Esophagus (tissue), 2 donors: ENCODE measurements around the gene SYNGR3. TPM values are rescaled to one million over a fixed set of nuclear protein-coding genes. Genes with fewer than 3 reads are reported as not detected.
"Not testable (repeated sequence)": the region's sequence is repeated elsewhere in the genome, so short reads cannot be mapped to it uniquely, and the experiment has no call there.

Experiments used
- H3K27ac ChIP-seq, 2 donors: one replicate each; pipeline ENCODE4 v1.5.1; 2013; ENCODE audit warnings: low read depth in 2 of 2, mild to moderate bottlenecking in 2 of 2, inconsistent platforms in 1 of 2, low read length in 1 of 2, moderate library complexity in 1 of 2
- H3K27me3 ChIP-seq, 2 donors: one replicate each; pipeline ENCODE4 v1.6.1; 2013; ENCODE audit warnings: low read length in 2 of 2, control low read depth in 1 of 2, mild to moderate bottlenecking in 1 of 2; ENCODE audit not compliant: insufficient read depth in 2 of 2, control insufficient read depth in 1 of 2
- H3K36me3 ChIP-seq, 2 donors: one replicate each; pipeline ENCODE4 v1.6.1; 2013; ENCODE audit warnings: low read length in 1 of 2; ENCODE audit not compliant: control insufficient read depth in 2 of 2, insufficient read depth in 2 of 2
- H3K4me1 ChIP-seq, 2 donors: one replicate each; pipeline ENCODE4 v1.6.1; 2013; ENCODE audit warnings: low read length in 1 of 2; ENCODE audit not compliant: control insufficient read depth in 2 of 2, insufficient read depth in 2 of 2
- H3K4me3 ChIP-seq, 2 donors: one replicate each; pipeline ENCODE4 v1.5.1; 2013; ENCODE audit warnings: low read length in 2 of 2, mild to moderate bottlenecking in 2 of 2, low read depth in 1 of 2, moderate library complexity in 1 of 2
- H3K9me3 ChIP-seq, 2 donors: one replicate each; pipeline ENCODE4 v1.6.1; 2013; ENCODE audit warnings: mild to moderate bottlenecking in 2 of 2, low read depth in 1 of 2, low read length in 1 of 2, moderate library complexity in 1 of 2; ENCODE audit not compliant: control insufficient read depth in 2 of 2, insufficient read depth in 1 of 2
- WGBS, 2 donors: extraction: QIAGEN DNeasy Blood & Tissue Kit; methylation state at CpG; one replicate each; pipeline ENCODE4 v1.1.7; 2013; 5-methylcytosine and 5-hydroxymethylcytosine counted together
- polyA plus RNA-seq, 2 donors: library from polyadenylated mRNA; stranded (reverse); fragments of 200-250 nt; gene quantifications; one replicate each; pipeline ENCODE4 v1.2.3, GENCODE V29; 2013
- donor health status: healthy with polysubstance abuse.
- donor health status: Bipolar disorder and iron deficiency.

Gene SYNGR3
- polyA plus RNA-seq, 2 donors = 0.06 to 0.36 TPM

- WGBS, 2 donors = 0 to 1% methylated on average over 70 to 79 of the region's 79 CpGs
- Histone ChIP-seq H3K27me3 (no peaks in the 10 kb centered on the region), H3K9me3 (no peaks in the 10 kb centered on the region), H3K36me3 (peaks cover 2 to 21% of the 10 kb centered on the region in 2 donors), H3K27ac (peak within 1 kb of the TSS; percentile 80 to 85), H3K4me3 (peak within 1 kb of the TSS; percentile 74 to 87), H3K4me1 (peaks cover 2 to 20% of the 10 kb centered on the region in 2 donors)
Observed at GRCh38 chr16:1959269-1960039, 30.3 kb upstream of the SYNGR3 start, which contains the start of gene NDUFB10. NDUFB10 (plus strand) TSS chr16:1959538; CDS start chr16:1959625, 87 bp downstream.

GRCh38 chr16:1960665-1961630 is 28.8 kb upstream of the SYNGR3 start:
- H3K4me1 ChIP-seq = peaks cover 2 to 23% of the 10 kb centered on the region in 2 donors
- WGBS, 2 donors = 33 to 34% methylated on average over 20 of the region's 20 CpGs

DNA sequence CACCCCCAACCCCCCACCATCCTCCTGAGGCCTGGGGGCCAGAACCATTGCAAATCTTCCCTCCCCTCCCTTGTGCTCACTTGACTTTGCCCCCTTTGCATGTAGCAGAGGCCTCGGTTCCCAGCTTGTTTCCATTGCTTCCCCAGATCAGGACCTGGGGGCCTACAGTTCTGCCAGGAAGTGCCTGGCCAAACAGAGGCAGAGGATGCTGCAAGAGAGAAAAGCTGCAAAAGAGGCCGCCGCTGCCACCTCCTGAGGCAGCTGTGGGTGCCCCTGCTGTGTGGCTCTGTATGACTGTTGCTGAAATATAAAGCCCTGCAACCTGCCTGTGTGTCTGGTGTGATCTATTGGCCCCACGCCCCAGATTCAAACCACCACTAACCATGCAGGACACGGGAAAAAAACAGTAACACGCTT is 28.1 kb upstream of the SYNGR3 start:
- Histone ChIP-seq H3K27me3 (no peaks in the 10 kb centered on the region), H3K27ac (no peak overlapping the region), H3K4me3 (no peak overlapping the region), H3K36me3 (peaks cover 2 to 21% of the 10 kb centered on the region in 2 donors), H3K9me3 (no peaks in the 10 kb centered on the region), H3K4me1 (peaks cover 2 to 23% of the 10 kb centered on the region in 2 donors)
- 44 to 54% methylated on average over 5 to 6 of the region's 6 CpGs for WGBS, 2 donors

More at GRCh38 chr16:1960665-1961630, 28.8 kb upstream of the SYNGR3 start:
- H3K36me3 ChIP-seq = peaks cover 2 to 21% of the 10 kb centered on the region in 2 donors
- H3K9me3 ChIP-seq = no peaks in the 10 kb centered on the region
- no peaks in the 10 kb centered on the region for H3K27me3 ChIP-seq
- peak overlapping the region in 1 of 2 donors; percentile 17 for H3K4me3 ChIP-seq
- H3K27ac ChIP-seq = peak overlapping the region; percentile 17 to 47

DNA sequence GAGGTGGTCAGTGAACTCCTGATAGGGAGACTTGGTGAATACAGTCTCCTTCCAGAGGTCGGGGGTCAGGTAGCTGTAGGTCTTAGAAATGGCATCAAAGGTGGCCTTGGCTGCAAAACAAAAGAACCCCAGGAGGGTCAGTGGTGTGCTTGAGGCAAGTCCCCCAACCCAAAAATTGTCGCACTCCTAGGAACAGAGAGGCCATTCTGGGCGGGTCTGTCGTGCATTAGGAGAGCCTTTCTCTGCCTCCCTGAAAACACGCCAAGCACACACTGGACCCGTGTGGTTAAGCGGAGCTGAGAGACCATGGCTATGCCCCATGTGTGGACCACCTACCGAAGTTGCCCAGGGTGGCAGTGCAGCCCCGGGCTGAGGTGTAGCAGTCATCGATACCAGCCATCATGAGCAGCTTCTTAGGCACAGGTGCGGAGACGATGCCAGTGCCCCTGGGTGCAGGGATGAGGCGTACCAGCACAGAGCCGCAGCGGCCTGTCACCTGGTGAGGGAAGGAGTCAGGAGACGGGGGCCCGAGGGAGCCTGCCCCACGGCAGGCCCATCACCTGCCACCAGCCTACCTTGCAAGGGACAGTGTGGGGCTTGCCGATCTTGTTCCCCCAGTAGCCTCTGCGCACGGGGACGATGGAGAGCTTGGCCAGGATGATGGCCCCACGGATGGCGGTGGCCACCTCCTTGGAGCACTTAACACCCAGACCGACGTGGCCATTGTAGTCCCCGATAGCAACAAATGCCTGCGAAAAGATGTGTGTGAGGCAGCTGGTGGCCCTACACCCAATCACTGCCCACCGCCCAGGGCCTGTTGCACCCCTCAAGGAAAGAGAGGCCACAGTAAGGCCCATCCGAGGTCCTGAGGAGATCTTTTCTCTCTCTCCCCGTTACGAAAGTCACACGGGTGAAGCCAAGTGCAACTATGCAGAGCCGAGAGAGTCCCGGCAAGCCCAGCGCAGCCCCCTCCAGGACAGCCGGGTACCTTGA is 27.3 kb upstream of the SYNGR3 start:
- Histone ChIP-seq H3K27ac (peak overlapping the region in 1 of 2 donors; percentile 93), H3K4me1 (peaks cover 2 to 23% of the 10 kb centered on the region in 2 donors), H3K36me3 (peaks cover 2 to 21% of the 10 kb centered on the region in 2 donors), H3K4me3 (peak overlapping the region in 1 of 2 donors; percentile 12)
- WGBS, 2 donors = 74 to 77% methylated on average over 34 to 37 of the region's 37 CpGs
- not testable (repeated sequence) for H3K27me3 ChIP-seq, H3K9me3 ChIP-seq

DNA sequence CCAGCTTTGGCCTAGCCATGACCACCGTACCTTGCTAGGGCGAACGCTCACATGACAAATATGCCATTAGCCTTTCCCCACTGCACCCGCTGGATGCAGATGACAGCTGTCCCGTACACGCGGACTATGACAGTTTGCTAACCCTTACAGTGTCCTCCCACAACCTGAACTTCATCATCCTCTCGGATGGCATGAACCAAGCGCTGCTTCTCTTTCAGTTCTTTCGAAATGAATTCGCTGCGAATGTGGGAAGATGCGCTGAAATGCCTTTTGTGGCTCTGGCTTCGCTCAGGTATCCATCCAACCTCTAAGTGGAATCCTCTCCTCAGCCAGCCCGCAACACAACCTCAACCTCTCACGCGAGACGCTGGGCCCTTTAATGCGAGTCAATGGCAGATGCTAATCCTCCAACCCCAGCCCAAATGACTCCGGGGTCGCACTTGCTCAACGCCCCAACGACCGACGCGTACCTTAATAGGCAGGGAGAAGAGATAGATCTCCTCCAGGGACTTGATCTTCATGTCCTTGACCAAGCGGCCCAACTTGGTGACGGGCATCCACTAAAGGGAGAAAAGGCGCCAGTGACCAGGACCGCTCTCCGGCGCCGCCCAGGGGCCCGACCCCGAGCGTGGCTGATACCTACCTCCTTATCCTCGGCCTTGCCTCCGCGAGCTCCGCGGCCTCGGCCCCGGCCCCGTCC is 25.8 kb upstream of the SYNGR3 start:
- Histone ChIP-seq H3K4me1 (peaks cover 2 to 20% of the 10 kb centered on the region in 2 donors), H3K27me3 (no peaks in the 10 kb centered on the region), H3K9me3 (no peaks in the 10 kb centered on the region), H3K4me3 (peak overlapping the region; percentile 68 to 89), H3K36me3 (peaks cover 2 to 21% of the 10 kb centered on the region in 2 donors), H3K27ac (peak overlapping the region; percentile 93 to 95)
- WGBS, 2 donors = 5 to 8% methylated on average over 42 to 44 of the region's 44 CpGs

- H3K4me1 ChIP-seq = peaks cover 2 to 19% of the 10 kb centered on the region in 2 donors
- peak within 1 kb of the TSS; percentile 95 to 98 for H3K27ac ChIP-seq
- peak within 1 kb of the TSS; percentile 68 to 89 for H3K4me3 ChIP-seq
- 1% methylated on average over 86 to 97 of the region's 97 CpGs for WGBS, 2 donors
- no peaks in the 10 kb centered on the region for H3K9me3 ChIP-seq
- H3K27me3 ChIP-seq = no peaks in the 10 kb centered on the region
- H3K36me3 ChIP-seq = peaks cover 2 to 21% of the 10 kb centered on the region in 2 donors
Observed at GRCh38 chr16:1964506-1965395, 25.0 kb upstream of the SYNGR3 start, which contains the start of gene RPS2. RPS2 (minus strand) TSS chr16:1964826; CDS start chr16:1964625, 201 bp downstream.

GRCh38 chr16:1965396-1966001 is 24.3 kb upstream of the SYNGR3 start:
- peak overlapping the region; percentile 68 to 89 for H3K4me3 ChIP-seq
- WGBS, 2 donors = 18% methylated on average over 24 of the region's 24 CpGs
- peak overlapping the region; percentile 93 to 98 for H3K27ac ChIP-seq
- H3K9me3 ChIP-seq = no peaks in the 10 kb centered on the region
- peaks cover 2 to 16% of the 10 kb centered on the region in 2 donors for H3K4me1 ChIP-seq
- H3K27me3 ChIP-seq = no peaks in the 10 kb centered on the region
- peaks cover 2 to 21% of the 10 kb centered on the region in 2 donors for H3K36me3 ChIP-seq
